GM18505 (cell line): ENCODE data around the gene CNTN5.

Experiments used
- ATAC-seq: cut with Tn5 transposase; IDR thresholded peaks from one replicate; pipeline ENCODE4 v1.9.1; 2021; ENCODE audit not compliant: unreplicated experiment
- POLR2A ChIP-seq: IDR thresholded peaks from 4 replicates; pipeline ENCODE4 v1.6.1; 2011; ENCODE audit warnings: borderline replicate concordance; ENCODE audit not compliant: insufficient read depth, insufficient read length; ENCODE audit errors: extremely low read depth

The CNTN5 gene

GRCh38 chr11:99708928-99709672 lies 688.4 kb downstream of the CNTN5 start:
- no peak for TF ChIP-seq POLR2A
- no peak for ATAC-seq

GRCh38 chr11:99716302-99716701 lies 695.6 kb downstream of the CNTN5 start:
- no peak for ATAC-seq
- TF ChIP-seq POLR2A, result no peak

- no peak for TF ChIP-seq POLR2A
- no peak for ATAC-seq
These were observed 697.5 kb downstream of the CNTN5 start for GRCh38 chr11:99718291-99718690.

GRCh38 chr11:99739464-99740089 lies 718.8 kb downstream of the CNTN5 start:
- ATAC-seq, result peak; percentile 64
- TF ChIP-seq POLR2A, result no peak

GRCh38 chr11:99742501-99742900 lies 721.8 kb downstream of the CNTN5 start:
- no peak for TF ChIP-seq POLR2A

GRCh38 chr11:99759787-99760186 lies 739.0 kb downstream of the CNTN5 start:
- ATAC-seq, result no peak
- TF ChIP-seq POLR2A, result no peak

More at GRCh38 chr11:99742501-99742900, 721.8 kb downstream of the CNTN5 start:
- no peak for ATAC-seq

- ATAC-seq, result no peak
- TF ChIP-seq POLR2A, result no peak
These were observed 746.1 kb downstream of the CNTN5 start for GRCh38 chr11:99766811-99767210.

GRCh38 chr11:99773646-99774045 lies 752.9 kb downstream of the CNTN5 start:
- no peak for TF ChIP-seq POLR2A
- no peak for ATAC-seq

- ATAC-seq, result no peak
- TF ChIP-seq POLR2A, result no peak
These were observed 760.3 kb downstream of the CNTN5 start for GRCh38 chr11:99781074-99781473.

- ATAC-seq, result no peak
- no peak for TF ChIP-seq POLR2A
These were observed 770.6 kb downstream of the CNTN5 start for GRCh38 chr11:99791354-99791753.

GRCh38 chr11:99795999-99796398 lies 775.2 kb downstream of the CNTN5 start:
- no peak for TF ChIP-seq POLR2A
- no peak for ATAC-seq

- ATAC-seq, result no peak
- no peak for TF ChIP-seq POLR2A
These were observed 782.8 kb downstream of the CNTN5 start for GRCh38 chr11:99803501-99803900.

- ATAC-seq, result no peak
- TF ChIP-seq POLR2A, result no peak
These were observed 791.8 kb downstream of the CNTN5 start for GRCh38 chr11:99812516-99812915.

GRCh38 chr11:99814021-99814420 lies 793.3 kb downstream of the CNTN5 start:
- no peak for TF ChIP-seq POLR2A

GRCh38 chr11:99814738-99815137 lies 794.0 kb downstream of the CNTN5 start:
- no peak for ATAC-seq
- TF ChIP-seq POLR2A, result no peak

More at GRCh38 chr11:99814021-99814420, 793.3 kb downstream of the CNTN5 start:
- ATAC-seq, result no peak

GRCh38 chr11:99818991-99819390 lies 798.2 kb downstream of the CNTN5 start:
- no peak for TF ChIP-seq POLR2A
- no peak for ATAC-seq
